Pancreas (tissue), 10 donors: Measurements from ENCODE around the gene HOMER2. TPM values are rescaled to one million over a fixed set of nuclear protein-coding genes. Genes with fewer than 3 reads are reported as not detected.
"Not testable (repeated sequence)": the region's sequence is repeated elsewhere in the genome, so short reads cannot be mapped to it uniquely, and the experiment has no call there.

Source experiments
- ATAC-seq, 4 donors: fragments of 200-7000 bp; cut with Tn5 transposase; one replicate each; pipeline versions ENCODE4 v1.8.0 to v1.9.1; 2020; ENCODE audit warnings: mild to moderate bottlenecking in 4 of 4, moderate library complexity in 4 of 4
- DNase-seq, 6 donors: peaks; one replicate each; pipeline ENCODE4 v3.0.0-alpha.2; 2020
- FAIRE-seq: peaks from 2 replicates; lab custom pipeline; 2012; peaks lifted over from hg19 to GRCh38; lab: Jason Lieb, UNC
- H3K27ac ChIP-seq, 4 donors: fragments of 200-600 bp; sonication (generic); 1 replicate in 3 of 4; 2 replicates in 1 of 4; pipeline versions ENCODE4 v1.5.0 to v1.8.0; 2020
- H3K27me3 ChIP-seq, 4 donors: fragments of 200-600 bp; one replicate each; pipeline ENCODE4 v1.8.0; 2021
- H3K36me3 ChIP-seq, 3 donors: fragments of 200-600 bp; sonication (generic) in 1 of 3; one replicate each; pipeline versions ENCODE4 v1.5.0 to v1.8.0; 2020 to 2021
- H3K4me1 ChIP-seq, 3 donors: fragments of 200-600 bp; one replicate each; pipeline ENCODE4 v1.8.0; 2021
- H3K4me3 ChIP-seq, 4 donors: fragments of 200-600 bp; sonication (generic) in 2 of 4; one replicate each; pipeline versions ENCODE4 v1.5.0 to v1.8.0; 2020 to 2021
- H3K9me3 ChIP-seq, 4 donors: fragments of 200-600 bp; one replicate each; pipeline ENCODE4 v1.8.0; 2021
- WGBS, 2 donors: extraction: QIAGEN DNeasy Blood & Tissue Kit; methylation state at CpG; one replicate each; pipeline ENCODE4 v1.1.7; 2013; 5-methylcytosine and 5-hydroxymethylcytosine counted together
- intact Hi-C, 3 donors: fragments of 100-400 bp; cut with DNase I; formaldehyde crosslinking; loops; one replicate each; pipeline versions ENCODE4 v1.11.1 to v1.14.2; 2022
- polyA plus RNA-seq, 2 donors: library from polyadenylated mRNA; stranded (reverse); fragments of 200-250 nt; gene quantifications; one replicate each; pipeline ENCODE4 v1.2.3, GENCODE V29; 2013
- total RNA-seq, 6 donors: library from RNA; stranded (reverse); fragmentation: NEBNext Ultra II Directional in 4 of 6; extraction: Animal tissue kit (Norgen Biotek cat#: 25700) in 4 of 6; gene quantifications; one replicate each; pipeline versions ENCODE4 v1.2.1 to v1.2.4, GENCODE V29; 2021 to 2023
- TF ChIP-seq, protein P1 (sequence below), 4 donors: fragments of 200-600 bp; sonication (generic) in 3 of 4; IDR thresholded peaks; one replicate each; pipeline versions ENCODE4 v1.5.0 to v1.8.0; 2021; ENCODE audit warnings: antibody characterized with exemption in 4 of 4
- donor health status: healthy with polysubstance abuse.
- donor health status: DM: no; HTN: no; CAD: no; lungs with moderate emphysema.
- donor health status: DM: no; HTN: no; CAD: no.
- donor health status: control.
- donor health status: control.
- donor health status: Bipolar disorder and iron deficiency.
- donor health status: DM: yes; HTN: yes; CAD: no.
- donor health status: DM: no; HTN: no; CAD: no.
- donor health status: DM: no; HTN: no; CAD: no.
- donor health status: DM: yes; HTN: yes; CAD: no.

Gene HOMER2
- total RNA-seq (100 to 1,000 TPM in 5 of 6 donors, 10 to 100 TPM in 1; 82.1 to 180 (median 147) TPM), polyA plus RNA-seq (10 to 100 TPM; 76.8 to 92.2 TPM)

- no peaks in the 10 kb centered on the region for H3K27me3 ChIP-seq
- 1% methylated on average over 21 to 119 of the region's 119 CpGs for WGBS, 2 donors
- H3K36me3 ChIP-seq: no peaks in the 10 kb centered on the region
- FAIRE-seq (no peak), DNase-seq (peak; percentile 86 to 95 (median 90)), ATAC-seq (peak; percentile 66 to 83 (median 72))
- H3K27ac ChIP-seq: peak within 1 kb of the TSS; percentile 84 to 92 (median 89)
- TF ChIP-seq, protein P1, sequence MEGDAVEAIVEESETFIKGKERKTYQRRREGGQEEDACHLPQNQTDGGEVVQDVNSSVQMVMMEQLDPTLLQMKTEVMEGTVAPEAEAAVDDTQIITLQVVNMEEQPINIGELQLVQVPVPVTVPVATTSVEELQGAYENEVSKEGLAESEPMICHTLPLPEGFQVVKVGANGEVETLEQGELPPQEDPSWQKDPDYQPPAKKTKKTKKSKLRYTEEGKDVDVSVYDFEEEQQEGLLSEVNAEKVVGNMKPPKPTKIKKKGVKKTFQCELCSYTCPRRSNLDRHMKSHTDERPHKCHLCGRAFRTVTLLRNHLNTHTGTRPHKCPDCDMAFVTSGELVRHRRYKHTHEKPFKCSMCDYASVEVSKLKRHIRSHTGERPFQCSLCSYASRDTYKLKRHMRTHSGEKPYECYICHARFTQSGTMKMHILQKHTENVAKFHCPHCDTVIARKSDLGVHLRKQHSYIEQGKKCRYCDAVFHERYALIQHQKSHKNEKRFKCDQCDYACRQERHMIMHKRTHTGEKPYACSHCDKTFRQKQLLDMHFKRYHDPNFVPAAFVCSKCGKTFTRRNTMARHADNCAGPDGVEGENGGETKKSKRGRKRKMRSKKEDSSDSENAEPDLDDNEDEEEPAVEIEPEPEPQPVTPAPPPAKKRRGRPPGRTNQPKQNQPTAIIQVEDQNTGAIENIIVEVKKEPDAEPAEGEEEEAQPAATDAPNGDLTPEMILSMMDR (IDR thresholded peaks at IDR 0.05): no peak
- H3K4me1 ChIP-seq: peaks cover 0 to 25% (median 4%) of the 10 kb centered on the region in 3 donors
- intact Hi-C loops: no loop called here
- no peaks in the 10 kb centered on the region for H3K9me3 ChIP-seq
- H3K4me3 ChIP-seq: peak within 1 kb of the TSS; percentile 65 to 95 (median 88)
Measured at GRCh38 chr15:82952158-82953081, at the start of gene HOMER2. TSS of gene HOMER2 (minus strand) at chr15:82952720. CDS start at chr15:82952535, 185 bp downstream.

DNA sequence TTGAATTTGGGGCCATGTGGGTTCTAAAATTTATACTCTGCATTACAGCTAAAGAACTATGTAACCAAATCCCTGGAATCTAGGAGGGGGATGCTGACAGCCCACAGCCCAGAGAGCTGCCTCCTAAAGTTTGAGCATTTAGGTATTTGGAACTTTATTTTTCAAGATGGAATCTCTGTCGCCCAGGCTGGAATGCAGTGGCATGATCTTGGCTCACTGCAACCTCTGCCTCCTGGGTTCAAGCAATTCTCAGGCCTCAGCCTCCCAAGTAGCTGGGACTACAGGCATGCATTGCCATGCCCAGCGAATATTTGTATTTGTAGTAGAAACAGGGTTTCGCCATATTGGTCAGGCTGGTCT is 48.1 kb upstream of the HOMER2 start:
- intact Hi-C loops: loop anchor here in 1 of 3 donors (5.0 kb wide), 1 partner anchor 148 kb away; no protein-coding TSS in a partner anchor
- not testable (repeated sequence) for H3K27me3 ChIP-seq, FAIRE-seq, DNase-seq, H3K4me3 ChIP-seq, H3K4me1 ChIP-seq, H3K9me3 ChIP-seq, H3K36me3 ChIP-seq
- peak in 1 of 4 donors; percentile 3 for ATAC-seq
- WGBS, 2 donors: 63 to 65% methylated on average over 3 of the region's 3 CpGs
- H3K27ac ChIP-seq: peak overlapping the region in 3 of 4 donors; percentile 19 to 63 (median 55)

DNA sequence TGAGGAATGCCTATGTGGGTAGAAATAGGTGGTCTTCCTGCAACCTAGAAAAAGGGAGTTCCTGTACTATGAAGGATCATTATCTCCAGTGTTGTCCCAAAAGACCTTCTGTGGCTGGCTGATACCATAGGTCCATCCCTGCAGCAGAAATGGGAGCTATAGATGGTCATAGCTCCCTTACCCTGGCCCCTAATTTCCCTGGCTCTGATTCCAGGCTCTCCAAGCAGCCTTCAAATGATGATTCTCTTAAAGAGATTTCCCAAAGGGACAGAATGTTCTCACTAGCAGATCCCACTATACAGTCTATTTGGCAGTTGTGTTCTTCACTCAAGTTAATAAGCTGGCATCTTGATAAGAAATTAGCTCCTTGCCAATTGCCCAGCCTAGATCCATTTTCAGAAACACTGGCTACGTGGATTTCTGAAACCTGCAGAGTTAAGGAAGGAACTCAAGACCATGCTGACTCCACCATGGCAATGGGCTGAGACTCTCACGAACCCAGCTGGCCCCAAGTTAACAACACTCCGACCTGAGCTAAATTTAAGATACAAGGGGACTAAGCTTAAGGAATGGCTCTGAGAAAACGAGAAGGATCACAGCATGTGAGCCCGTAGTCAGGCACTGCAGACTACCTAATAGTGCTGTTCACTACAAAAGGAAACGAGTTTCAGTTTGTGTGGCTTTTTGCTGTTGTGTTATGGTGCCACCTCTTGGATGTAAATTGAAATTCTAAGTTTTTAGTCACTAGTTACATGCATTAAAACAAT is 47.6 kb upstream of the HOMER2 start:
- ATAC-seq: peak; percentile 83 to 98 (median 94)
- intact Hi-C loops: loop anchor here in 1 of 3 donors (5.0 kb wide), 1 partner anchor 148 kb away; no protein-coding TSS in a partner anchor
- Histone ChIP-seq H3K4me1 (peaks cover 0 to 4% (median 0%) of the 10 kb centered on the region in 3 donors), H3K4me3 (peak overlapping the region in 2 of 4 donors; percentile 18 to 31), H3K9me3 (no peaks in the 10 kb centered on the region), H3K27me3 (no peaks in the 10 kb centered on the region), H3K36me3 (peaks cover 0 to 6% (median 0%) of the 10 kb centered on the region in 3 donors), H3K27ac (peak overlapping the region; percentile 6 to 63 (median 37))
- DNase-seq: peak in 1 of 6 donors; percentile 41
- FAIRE-seq: no peak
- WGBS, 2 donors: 3% methylated on average over 6 of the region's 6 CpGs
- TF ChIP-seq, protein P1 (IDR thresholded peaks at IDR 0.05): peak in 3 of 4 donors; percentile 18 to 41 (median 30)

DNA sequence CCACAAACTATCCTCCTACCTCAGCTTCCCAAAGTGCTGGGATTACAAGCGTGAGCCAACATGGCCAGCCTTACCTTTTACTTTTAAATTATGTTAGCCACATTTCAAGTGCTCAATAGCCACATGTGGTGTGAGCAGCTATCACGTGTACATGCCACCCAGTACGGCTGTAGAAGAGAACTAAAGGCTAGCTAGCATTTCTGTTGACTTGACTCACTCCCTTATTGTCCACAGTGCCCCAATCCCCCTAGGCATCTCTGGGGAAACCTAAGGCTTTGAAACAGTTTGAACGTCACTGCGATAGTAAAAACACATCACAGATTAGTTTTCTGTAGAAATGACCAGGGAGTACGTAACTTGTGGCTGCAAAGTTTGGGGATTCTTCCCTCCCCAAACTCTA is 46.9 kb upstream of the HOMER2 start:
- no peaks in the 10 kb centered on the region for H3K36me3 ChIP-seq
- intact Hi-C loops: no loop called here
- peaks cover 0 to 4% (median 0%) of the 10 kb centered on the region in 3 donors for H3K4me1 ChIP-seq
- TF ChIP-seq, protein P1 (IDR thresholded peaks at IDR 0.05): no peak
- H3K9me3 ChIP-seq: no peaks in the 10 kb centered on the region
- DNase-seq (no peak), FAIRE-seq (no peak), ATAC-seq (no peak)
- 86 to 87% methylated on average over 6 of the region's 6 CpGs for WGBS, 2 donors
- H3K27me3 ChIP-seq: no peaks in the 10 kb centered on the region
- H3K4me3 ChIP-seq: no peak overlapping the region
- peak overlapping the region in 1 of 4 donors; percentile 55 for H3K27ac ChIP-seq

DNA sequence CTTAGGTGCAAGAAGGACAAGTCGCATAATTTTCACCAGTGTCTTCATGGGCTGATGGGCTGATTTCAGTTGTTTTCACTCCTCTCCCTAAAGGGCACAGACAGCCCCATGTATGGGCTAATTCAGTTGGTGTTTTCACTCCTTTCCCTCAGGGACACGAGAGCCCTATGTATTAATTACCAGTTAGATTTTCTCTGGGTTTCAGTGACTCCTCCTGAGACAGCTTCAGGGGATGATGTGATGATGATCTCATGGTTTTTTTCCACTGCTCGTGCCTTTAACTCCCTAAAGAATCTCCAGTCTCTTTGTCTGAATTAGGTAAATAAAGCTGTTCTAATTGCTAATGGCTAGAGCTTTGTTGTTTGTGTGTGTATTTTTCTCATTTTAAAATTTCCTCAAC is 43.4 kb upstream of the HOMER2 start:
- H3K27ac ChIP-seq: no peak overlapping the region
- 76 to 82% methylated on average over 3 of the region's 3 CpGs for WGBS, 2 donors
- H3K36me3 ChIP-seq: no peaks in the 10 kb centered on the region
- no peak overlapping the region for H3K4me3 ChIP-seq
- H3K9me3 ChIP-seq: no peaks in the 10 kb centered on the region
- intact Hi-C loops: no loop called here
- ATAC-seq (no peak), DNase-seq (no peak), FAIRE-seq (no peak)
- peaks cover 5 to 11% (median 7%) of the 10 kb centered on the region in 3 donors for H3K4me1 ChIP-seq
- H3K27me3 ChIP-seq: no peaks in the 10 kb centered on the region
- TF ChIP-seq, protein P1 (IDR thresholded peaks at IDR 0.05): no peak
